Neural cell (in vitro differentiated cells): Measurements from ENCODE around the gene ADGRG3.

ENCODE experiments used
- EZH2 ChIP-seq: fragments of 200-600, 300-800 bp; shearing (Covaris generic), sonication (generic); IDR thresholded peaks from 2 replicates; pipeline ENCODE4 v1.6.1; 2014; ENCODE audit warnings: antibody characterized with exemption, low read length, borderline replicate concordance, mild to moderate bottlenecking; ENCODE audit not compliant: insufficient read depth, poor library complexity, severe bottlenecking
- MXI1 ChIP-seq: fragments of 450-650 bp; conservative IDR thresholded peaks from 2 replicates; pipeline ENCODE4 v1.6.1; 2014; ENCODE audit warnings: antibody characterized with exemption, mild to moderate bottlenecking; ENCODE audit not compliant: poor library complexity, severe bottlenecking
- POLR2AphosphoS5 ChIP-seq: IDR thresholded peaks from 2 replicates; pipeline ENCODE4 v1.6.1; 2012
- RAD21 ChIP-seq: fragments of 450-650 bp; conservative IDR thresholded peaks from 2 replicates; pipeline ENCODE4 v1.6.1; 2014; ENCODE audit warnings: antibody characterized with exemption, mild to moderate bottlenecking, moderate library complexity
- SMC3 ChIP-seq: fragments of 450-650 bp; conservative IDR thresholded peaks from 2 replicates; pipeline ENCODE4 v1.6.1; 2014; ENCODE audit warnings: antibody characterized with exemption, mild to moderate bottlenecking, moderate library complexity; ENCODE audit not compliant: poor library complexity
- TAF1 ChIP-seq: IDR thresholded peaks from 2 replicates; pipeline ENCODE4 v1.6.1; 2012; ENCODE audit warnings: low read depth
- TF ChIP-seq, protein P1 (sequence below): fragments of 450-650 bp; IDR thresholded peaks from 2 replicates; pipeline ENCODE4 v1.5.1; 2014; ENCODE audit warnings: antibody characterized with exemption, mild to moderate bottlenecking, moderate library complexity; ENCODE audit not compliant: poor library complexity, severe bottlenecking
- TF ChIP-seq, protein P2 (sequence below): IDR thresholded peaks from 2 replicates; pipeline ENCODE4 v1.6.1; 2012; ENCODE audit warnings: borderline replicate concordance

- TF ChIP-seq, protein P1, sequence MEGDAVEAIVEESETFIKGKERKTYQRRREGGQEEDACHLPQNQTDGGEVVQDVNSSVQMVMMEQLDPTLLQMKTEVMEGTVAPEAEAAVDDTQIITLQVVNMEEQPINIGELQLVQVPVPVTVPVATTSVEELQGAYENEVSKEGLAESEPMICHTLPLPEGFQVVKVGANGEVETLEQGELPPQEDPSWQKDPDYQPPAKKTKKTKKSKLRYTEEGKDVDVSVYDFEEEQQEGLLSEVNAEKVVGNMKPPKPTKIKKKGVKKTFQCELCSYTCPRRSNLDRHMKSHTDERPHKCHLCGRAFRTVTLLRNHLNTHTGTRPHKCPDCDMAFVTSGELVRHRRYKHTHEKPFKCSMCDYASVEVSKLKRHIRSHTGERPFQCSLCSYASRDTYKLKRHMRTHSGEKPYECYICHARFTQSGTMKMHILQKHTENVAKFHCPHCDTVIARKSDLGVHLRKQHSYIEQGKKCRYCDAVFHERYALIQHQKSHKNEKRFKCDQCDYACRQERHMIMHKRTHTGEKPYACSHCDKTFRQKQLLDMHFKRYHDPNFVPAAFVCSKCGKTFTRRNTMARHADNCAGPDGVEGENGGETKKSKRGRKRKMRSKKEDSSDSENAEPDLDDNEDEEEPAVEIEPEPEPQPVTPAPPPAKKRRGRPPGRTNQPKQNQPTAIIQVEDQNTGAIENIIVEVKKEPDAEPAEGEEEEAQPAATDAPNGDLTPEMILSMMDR = no peak
- TF ChIP-seq POLR2AphosphoS5 = no peak
- TF ChIP-seq EZH2 = no peak
- TF ChIP-seq MXI1 = no peak
- no peak for TF ChIP-seq RAD21
- TF ChIP-seq SMC3 = no peak
- TF ChIP-seq, protein P2, sequence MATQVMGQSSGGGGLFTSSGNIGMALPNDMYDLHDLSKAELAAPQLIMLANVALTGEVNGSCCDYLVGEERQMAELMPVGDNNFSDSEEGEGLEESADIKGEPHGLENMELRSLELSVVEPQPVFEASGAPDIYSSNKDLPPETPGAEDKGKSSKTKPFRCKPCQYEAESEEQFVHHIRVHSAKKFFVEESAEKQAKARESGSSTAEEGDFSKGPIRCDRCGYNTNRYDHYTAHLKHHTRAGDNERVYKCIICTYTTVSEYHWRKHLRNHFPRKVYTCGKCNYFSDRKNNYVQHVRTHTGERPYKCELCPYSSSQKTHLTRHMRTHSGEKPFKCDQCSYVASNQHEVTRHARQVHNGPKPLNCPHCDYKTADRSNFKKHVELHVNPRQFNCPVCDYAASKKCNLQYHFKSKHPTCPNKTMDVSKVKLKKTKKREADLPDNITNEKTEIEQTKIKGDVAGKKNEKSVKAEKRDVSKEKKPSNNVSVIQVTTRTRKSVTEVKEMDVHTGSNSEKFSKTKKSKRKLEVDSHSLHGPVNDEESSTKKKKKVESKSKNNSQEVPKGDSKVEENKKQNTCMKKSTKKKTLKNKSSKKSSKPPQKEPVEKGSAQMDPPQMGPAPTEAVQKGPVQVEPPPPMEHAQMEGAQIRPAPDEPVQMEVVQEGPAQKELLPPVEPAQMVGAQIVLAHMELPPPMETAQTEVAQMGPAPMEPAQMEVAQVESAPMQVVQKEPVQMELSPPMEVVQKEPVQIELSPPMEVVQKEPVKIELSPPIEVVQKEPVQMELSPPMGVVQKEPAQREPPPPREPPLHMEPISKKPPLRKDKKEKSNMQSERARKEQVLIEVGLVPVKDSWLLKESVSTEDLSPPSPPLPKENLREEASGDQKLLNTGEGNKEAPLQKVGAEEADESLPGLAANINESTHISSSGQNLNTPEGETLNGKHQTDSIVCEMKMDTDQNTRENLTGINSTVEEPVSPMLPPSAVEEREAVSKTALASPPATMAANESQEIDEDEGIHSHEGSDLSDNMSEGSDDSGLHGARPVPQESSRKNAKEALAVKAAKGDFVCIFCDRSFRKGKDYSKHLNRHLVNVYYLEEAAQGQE = no peak
- TF ChIP-seq TAF1 = no peak
Measured at GRCh38 chr16:57649443-57649751, 18.7 kb upstream of the ADGRG3 start.
